PC-9 (cell line): ENCODE measurements around the gene SPRR2E.

Source experiments
- EZH2 ChIP-seq: fragments of 200-600 bp; sonication (generic); IDR thresholded peaks from 2 replicates; pipeline ENCODE4 v1.8.0; 2017; ENCODE audit warnings: antibody characterized with exemption, low read depth
- TF ChIP-seq, protein P1 (sequence below): fragments of 200-600 bp; sonication (generic); conservative IDR thresholded peaks from 2 replicates; pipeline ENCODE4 v1.6.1; 2017; ENCODE audit warnings: mixed run types, antibody characterized with exemption, mild to moderate bottlenecking, moderate library complexity

DNA sequence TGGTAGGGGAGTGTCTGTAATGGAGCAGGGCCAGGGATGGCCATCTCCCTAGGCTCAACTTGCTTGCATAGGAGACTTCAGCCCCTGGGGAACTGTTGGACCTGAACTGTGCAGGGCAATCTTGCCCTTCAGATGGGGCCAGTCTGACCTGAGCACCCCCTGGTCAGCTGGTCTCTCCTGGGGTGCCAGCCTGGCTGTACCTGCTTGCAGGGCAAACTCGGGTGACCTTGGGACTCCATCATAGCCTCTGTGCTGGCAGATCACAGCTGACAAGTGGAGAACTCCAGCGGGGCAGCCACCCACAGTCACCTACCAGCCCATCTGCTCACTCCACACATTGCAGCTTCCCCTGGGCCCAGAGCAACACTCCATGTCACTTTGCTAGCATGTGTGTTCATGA lies 45.1 kb downstream of the SPRR2E start:
- no peak for TF ChIP-seq EZH2
- TF ChIP-seq, protein P1, sequence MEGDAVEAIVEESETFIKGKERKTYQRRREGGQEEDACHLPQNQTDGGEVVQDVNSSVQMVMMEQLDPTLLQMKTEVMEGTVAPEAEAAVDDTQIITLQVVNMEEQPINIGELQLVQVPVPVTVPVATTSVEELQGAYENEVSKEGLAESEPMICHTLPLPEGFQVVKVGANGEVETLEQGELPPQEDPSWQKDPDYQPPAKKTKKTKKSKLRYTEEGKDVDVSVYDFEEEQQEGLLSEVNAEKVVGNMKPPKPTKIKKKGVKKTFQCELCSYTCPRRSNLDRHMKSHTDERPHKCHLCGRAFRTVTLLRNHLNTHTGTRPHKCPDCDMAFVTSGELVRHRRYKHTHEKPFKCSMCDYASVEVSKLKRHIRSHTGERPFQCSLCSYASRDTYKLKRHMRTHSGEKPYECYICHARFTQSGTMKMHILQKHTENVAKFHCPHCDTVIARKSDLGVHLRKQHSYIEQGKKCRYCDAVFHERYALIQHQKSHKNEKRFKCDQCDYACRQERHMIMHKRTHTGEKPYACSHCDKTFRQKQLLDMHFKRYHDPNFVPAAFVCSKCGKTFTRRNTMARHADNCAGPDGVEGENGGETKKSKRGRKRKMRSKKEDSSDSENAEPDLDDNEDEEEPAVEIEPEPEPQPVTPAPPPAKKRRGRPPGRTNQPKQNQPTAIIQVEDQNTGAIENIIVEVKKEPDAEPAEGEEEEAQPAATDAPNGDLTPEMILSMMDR: no peak
